Testis (tissue), 3 donors: ENCODE measurements around the gene EEF1A2. TPM values are rescaled to one million over a fixed set of nuclear protein-coding genes. Genes with fewer than 3 reads are reported as not detected.

Experiments
- DNase-seq: peaks from one replicate; pipeline ENCODE4 v3.0.0-alpha.2; 2019
- H3K27ac ChIP-seq, 2 donors: fragments of 200-600 bp; sonication (generic); one replicate each; pipeline ENCODE4 v1.5.1; 2019
- H3K27me3 ChIP-seq: fragments of 200-600 bp; sonication (generic); one replicate; pipeline ENCODE4 v1.5.1; 2019
- H3K36me3 ChIP-seq: fragments of 200-600 bp; sonication (generic); one replicate; pipeline ENCODE4 v1.5.1; 2017; ENCODE audit warnings: low read depth; ENCODE audit errors: missing control alignments
- H3K4me1 ChIP-seq: fragments of 200-600 bp; sonication (generic); one replicate; pipeline ENCODE4 v1.5.1; 2019
- H3K4me3 ChIP-seq, 2 donors: fragments of 200-600 bp; sonication (generic); one replicate each; pipeline ENCODE4 v1.5.1; 2017 to 2019
- H3K9me3 ChIP-seq: fragments of 200-600 bp; sonication (generic); one replicate; pipeline ENCODE4 v1.5.1; 2017
- POLR2A ChIP-seq: fragments of 450-650 bp; IDR thresholded peaks from one replicate; pipeline ENCODE4 v1.6.1; 2017; ENCODE audit warnings: antibody characterized with exemption, mild to moderate bottlenecking, moderate library complexity
- WGBS, 2 donors: methylation state at CpG; one replicate each; pipeline ENCODE4 v1.1.5; 2018; 5-methylcytosine and 5-hydroxymethylcytosine counted together
- intact Hi-C: fragments of 100-400 bp; cut with DNase I; formaldehyde crosslinking; loops from one replicate; pipeline ENCODE4 v1.15.1; 2023; ENCODE audit warnings: low total_unique reads
- polyA plus RNA-seq: library from polyadenylated mRNA; stranded (reverse); fragments of 350-450 nt; fragmentation: Illumina TruSeq; extraction: RNeasy Lipid Tissue Mini Kit (QIAGEN cat#74804); gene quantifications from one replicate; pipeline ENCODE4 v1.2.3, GENCODE V29; 2014; ENCODE audit warnings: low read depth, low replicate concordance; ENCODE audit not compliant: insufficient read depth
- total RNA-seq, 2 donors: library from RNA; depleted of rRNA; stranded (reverse); fragments of >200 nt; gene quantifications; one replicate each; pipeline ENCODE4 v1.2.3, GENCODE V29; 2016
- TF ChIP-seq, protein P1 (sequence below), 3 experiments: fragments of 450-650 bp in 2 of 3; fragments of 200-600 bp in 1 of 3; sonication (generic) in 1 of 3; IDR thresholded peaks; one replicate each; pipeline ENCODE4 v1.5.1; 2016 to 2019; ENCODE audit warnings: antibody characterized with exemption in 3 of 3, mild to moderate bottlenecking in 2 of 3, moderate library complexity in 1 of 3

Gene EEF1A2
- total and polyA plus RNA-seq, 3 donors from 2014 or later = 9.8 to 19.1 (median 15.9) TPM

DNA sequence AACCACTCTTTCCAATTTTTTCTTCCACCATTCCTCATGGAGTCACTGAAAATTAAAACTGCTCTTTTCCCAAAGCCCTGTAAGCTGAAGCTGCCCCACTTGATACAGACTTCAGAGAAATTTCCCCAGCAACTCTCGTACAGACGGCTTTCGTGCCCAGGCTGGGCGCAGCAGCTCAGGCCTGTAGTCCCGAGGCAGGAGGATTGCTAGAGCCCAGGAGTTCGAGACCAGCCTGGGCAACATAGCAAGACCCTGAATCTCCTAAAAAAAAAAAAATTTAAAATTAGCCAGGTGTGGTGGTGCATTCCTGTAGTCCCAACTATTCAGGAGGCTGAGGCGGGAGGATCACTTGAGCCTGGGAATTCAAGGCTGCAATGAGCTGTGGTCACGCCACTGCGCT, 28.3 kb upstream of the EEF1A2 start:
- DNase-seq = no peak
- intact Hi-C loops = no loop called here
- 87 to 88% methylated on average over 9 of the region's 9 CpGs for WGBS, 2 donors

DNA sequence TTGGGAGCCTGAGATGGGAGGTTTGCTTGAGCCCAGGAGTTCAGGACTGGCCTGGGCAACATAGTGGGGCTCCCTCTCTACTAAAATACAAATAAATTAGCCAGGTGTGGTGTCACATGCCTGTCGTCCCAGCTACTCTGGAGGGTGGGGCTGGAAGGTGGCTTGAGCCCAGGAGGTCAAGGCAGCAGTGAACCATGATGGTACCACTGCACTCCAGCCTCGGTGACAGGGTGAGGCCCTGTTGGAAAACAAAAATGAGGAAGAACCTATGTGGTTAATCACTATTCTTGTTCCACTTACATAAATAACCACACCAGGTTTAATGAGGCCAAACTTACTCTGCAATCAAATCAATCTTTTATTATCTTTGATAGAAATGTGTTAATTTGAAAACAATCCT, 27.1 kb upstream of the EEF1A2 start:
- Histone ChIP-seq H3K4me1 (peaks cover 14% of the 10 kb centered on the region), H3K36me3 (no peaks in the 10 kb centered on the region), H3K27me3 (no peaks in the 10 kb centered on the region), H3K4me3 (no peak overlapping the region), H3K27ac (no peak overlapping the region), H3K9me3 (no peaks in the 10 kb centered on the region)
- intact Hi-C loops = no loop called here
- DNase-seq = no peak
- TF ChIP-seq, protein P1, sequence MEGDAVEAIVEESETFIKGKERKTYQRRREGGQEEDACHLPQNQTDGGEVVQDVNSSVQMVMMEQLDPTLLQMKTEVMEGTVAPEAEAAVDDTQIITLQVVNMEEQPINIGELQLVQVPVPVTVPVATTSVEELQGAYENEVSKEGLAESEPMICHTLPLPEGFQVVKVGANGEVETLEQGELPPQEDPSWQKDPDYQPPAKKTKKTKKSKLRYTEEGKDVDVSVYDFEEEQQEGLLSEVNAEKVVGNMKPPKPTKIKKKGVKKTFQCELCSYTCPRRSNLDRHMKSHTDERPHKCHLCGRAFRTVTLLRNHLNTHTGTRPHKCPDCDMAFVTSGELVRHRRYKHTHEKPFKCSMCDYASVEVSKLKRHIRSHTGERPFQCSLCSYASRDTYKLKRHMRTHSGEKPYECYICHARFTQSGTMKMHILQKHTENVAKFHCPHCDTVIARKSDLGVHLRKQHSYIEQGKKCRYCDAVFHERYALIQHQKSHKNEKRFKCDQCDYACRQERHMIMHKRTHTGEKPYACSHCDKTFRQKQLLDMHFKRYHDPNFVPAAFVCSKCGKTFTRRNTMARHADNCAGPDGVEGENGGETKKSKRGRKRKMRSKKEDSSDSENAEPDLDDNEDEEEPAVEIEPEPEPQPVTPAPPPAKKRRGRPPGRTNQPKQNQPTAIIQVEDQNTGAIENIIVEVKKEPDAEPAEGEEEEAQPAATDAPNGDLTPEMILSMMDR (IDR thresholded peaks at IDR 0.05) = no peak
- no peak for TF ChIP-seq POLR2A
- 33 to 77% methylated on average over 2 of the region's 2 CpGs for WGBS, 2 donors

More for the DNA sequence above, 28.3 kb upstream of the EEF1A2 start:
- Histone ChIP-seq H3K36me3 (no peaks in the 10 kb centered on the region), H3K9me3 (no peaks in the 10 kb centered on the region), H3K27me3 (no peaks in the 10 kb centered on the region), H3K4me1 (peaks cover 5% of the 10 kb centered on the region), H3K4me3 (no peak overlapping the region), H3K27ac (no peak overlapping the region)
- no peak for TF ChIP-seq POLR2A
- TF ChIP-seq, protein P1 (IDR thresholded peaks at IDR 0.05) = no peak

DNA sequence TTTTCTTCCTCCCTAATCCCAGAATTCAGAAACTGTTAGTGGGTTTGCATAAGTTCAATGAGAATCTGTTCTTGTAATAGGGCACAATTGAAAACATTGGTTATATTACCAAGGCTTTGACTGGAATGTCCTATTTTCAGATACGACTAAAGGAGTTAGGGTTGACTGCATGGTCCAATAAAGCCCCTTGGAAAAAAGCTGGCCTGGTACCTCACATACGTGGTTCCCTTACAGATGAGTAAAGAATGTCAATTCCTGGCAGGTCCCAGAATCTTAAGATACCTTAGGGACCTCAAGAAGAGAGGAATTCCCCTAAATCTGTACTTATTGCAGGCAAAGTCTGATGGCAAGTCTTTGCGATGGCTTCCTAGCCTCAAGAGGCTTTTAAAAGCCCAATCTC, 26.3 kb upstream of the EEF1A2 start:
- WGBS, 2 donors = 71% methylated on average over 3 of the region's 3 CpGs
- Histone ChIP-seq H3K36me3 (no peaks in the 10 kb centered on the region), H3K4me3 (no peak overlapping the region), H3K27me3 (no peaks in the 10 kb centered on the region), H3K27ac (no peak overlapping the region), H3K9me3 (no peaks in the 10 kb centered on the region), H3K4me1 (peaks cover 14% of the 10 kb centered on the region)
- TF ChIP-seq, protein P1 (IDR thresholded peaks at IDR 0.05) = no peak
- no peak for TF ChIP-seq POLR2A
- intact Hi-C loops = no loop called here
- no peak for DNase-seq

DNA sequence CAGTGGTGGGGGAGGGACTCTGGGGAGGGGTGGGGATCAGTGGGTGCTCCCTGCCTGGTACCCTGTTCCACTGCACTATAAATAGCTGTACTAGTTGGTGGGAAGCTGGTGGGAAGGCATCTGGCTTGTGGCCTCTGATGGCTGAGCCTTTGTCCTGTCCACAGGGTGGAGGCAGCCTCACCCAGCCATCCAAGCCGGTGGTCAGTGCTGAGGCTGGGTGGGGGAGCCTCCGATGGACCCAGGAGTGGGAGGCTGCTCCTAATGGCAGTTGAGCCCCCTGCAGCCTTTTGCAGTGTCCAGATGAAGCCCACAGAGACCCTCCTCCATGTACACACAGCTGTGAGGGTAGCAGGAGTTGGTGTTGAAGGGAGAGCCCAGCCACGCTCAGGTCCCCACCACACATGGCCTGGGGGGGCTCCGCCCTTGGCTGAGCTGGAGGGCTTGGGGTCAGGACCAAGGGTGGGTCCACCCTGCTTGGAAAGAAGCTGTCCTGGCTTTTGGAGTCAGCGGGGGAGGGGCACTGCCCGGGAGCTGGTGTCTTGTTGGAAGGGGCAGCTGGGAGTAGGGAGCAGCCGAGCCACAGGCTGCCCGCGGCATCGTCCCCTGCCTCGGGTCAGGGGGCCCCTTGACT, 24.2 kb upstream of the EEF1A2 start:
- 95% methylated on average over 11 of the region's 11 CpGs; no CpG with 5 or more reads in 1 of the 2 donors for whole genome bisulfite sequencing, 2 donors

More for the DNA sequence above, 24.2 kb upstream of the EEF1A2 start:
- intact Hi-C loops = no loop called here
- no peak for DNase-seq
- no peak for TF ChIP-seq POLR2A
- TF ChIP-seq, protein P1 (IDR thresholded peaks at IDR 0.05) = no peak
- H3K27me3 ChIP-seq = no peaks in the 10 kb centered on the region
- no peaks in the 10 kb centered on the region for H3K36me3 ChIP-seq
- no peaks in the 10 kb centered on the region for H3K9me3 ChIP-seq
- peaks cover 18% of the 10 kb centered on the region for H3K4me1 ChIP-seq
- H3K4me3 ChIP-seq = no peak overlapping the region
- H3K27ac ChIP-seq = no peak overlapping the region
